Activated CD4-positive, alpha-beta T cell treated with anti-CD3 and anti-CD28 coated beads, Interleukin-2, Interleukin-4, amounts not matched to agents 100 ng/mL and 50 ng/mL, durations not matched to agents 16 hours and 8 hours (primary cell): ENCODE results near the gene KIR2DL4.
"Not testable (repeated sequence)": the region's sequence is repeated elsewhere in the genome, so short reads cannot be mapped to it uniquely, and the experiment has no call there.

Experiments used
- DNase-seq: peaks from one replicate; pipeline ENCODE4 v3.0.0-alpha.2; 2020; ENCODE audit warnings: low spot score

KIR2DL4 gene

DNA sequence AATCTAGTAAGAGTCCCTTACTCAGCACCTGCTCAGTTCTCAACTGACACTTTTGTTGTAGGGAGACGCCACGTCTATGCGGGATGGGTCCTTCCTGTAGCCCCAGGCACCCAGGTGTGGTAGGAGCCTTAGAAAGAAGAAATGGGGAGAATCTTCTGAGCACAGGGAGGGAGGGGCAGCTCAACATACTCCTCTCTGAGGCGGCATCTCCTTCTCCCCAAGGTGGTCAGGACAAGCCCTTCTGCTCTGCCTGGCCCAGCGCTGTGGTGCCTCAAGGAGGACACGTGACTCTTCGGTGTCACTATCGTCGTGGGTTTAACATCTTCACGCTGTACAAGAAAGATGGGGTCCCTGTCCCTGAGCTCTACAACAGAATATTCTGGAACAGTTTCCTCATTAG lies 1.2 kb downstream of the KIR2DL4 start:
- no peak for DNase-seq

GRCh38 chr19:54805665-54806515 lies 2.5 kb downstream of the KIR2DL4 start:
- no peak for DNase-seq

GRCh38 chr19:54806516-54806838 lies 3.1 kb downstream of the KIR2DL4 start:
- DNase-seq, result no peak

- DNase-seq, result not testable (repeated sequence)
These were observed 11.2 kb downstream of the KIR2DL4 start for GRCh38 chr19:54814571-54814970.

DNA sequence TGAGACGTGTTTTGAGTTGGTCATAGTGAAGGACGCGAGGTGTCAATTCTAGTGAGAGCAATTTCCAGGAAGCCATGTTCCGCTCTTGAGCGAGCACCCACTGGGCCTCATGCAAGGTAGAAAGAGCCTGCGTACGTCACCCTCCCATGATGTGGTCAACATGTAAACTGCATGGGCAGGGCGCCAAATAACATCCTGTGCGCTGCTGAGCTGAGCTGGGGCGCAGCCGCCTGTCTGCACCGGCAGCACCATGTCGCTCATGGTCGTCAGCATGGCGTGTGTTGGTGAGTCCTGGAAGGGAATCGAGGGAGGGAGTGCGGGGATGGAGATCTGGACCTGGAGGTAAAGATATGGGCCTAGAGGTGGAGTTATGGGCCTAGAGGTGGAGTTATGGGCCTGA lies 12.8 kb downstream of the KIR2DL4 start, which contains the start of gene KIR3DL1:
KIR3DL1 (plus strand) TSS at position 218 of the 400 bp plus-strand sequence.
- DNase-seq, result not testable (repeated sequence)

DNA sequence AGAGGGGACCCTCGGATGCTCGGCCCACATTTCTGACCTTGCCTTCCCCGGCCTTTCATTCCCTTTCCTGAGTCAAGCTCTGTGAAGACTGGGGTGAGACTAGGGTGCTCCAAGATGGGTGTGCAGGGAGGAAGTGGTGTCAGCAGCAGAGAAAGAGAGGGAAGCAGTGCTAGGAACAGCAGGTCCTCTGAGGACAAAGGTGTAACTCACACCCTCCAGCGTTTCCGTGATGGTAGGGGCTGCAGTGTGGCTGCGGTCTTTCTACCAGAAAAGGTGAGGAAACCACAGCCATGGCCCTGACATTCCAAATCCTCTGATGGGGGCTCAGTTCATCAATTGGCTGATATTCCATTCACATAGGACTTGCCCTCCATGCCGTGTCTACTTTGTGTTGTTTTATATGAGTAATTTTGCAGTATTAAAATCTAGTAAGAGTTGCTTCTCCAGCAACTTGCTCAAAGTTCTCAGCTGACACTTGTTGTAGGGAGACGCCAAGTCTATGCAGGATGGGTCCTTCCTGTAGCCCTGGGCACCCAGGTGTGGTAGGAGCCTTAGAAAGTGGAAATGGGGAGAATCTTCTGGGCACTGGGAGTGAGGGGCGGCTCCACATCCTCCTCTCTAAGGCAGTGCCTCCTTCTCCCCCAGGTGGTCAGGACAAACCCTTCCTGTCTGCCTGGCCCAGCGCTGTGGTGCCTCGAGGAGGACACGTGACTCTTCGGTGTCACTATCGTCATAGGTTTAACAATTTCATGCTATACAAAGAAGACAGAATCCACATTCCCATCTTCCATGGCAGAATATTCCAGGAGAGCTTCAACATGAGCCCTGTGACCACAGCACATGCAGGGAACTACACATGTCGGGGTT lies 14.5 kb downstream of the KIR2DL4 start:
- DNase-seq, result no peak

GRCh38 chr19:54824416-54824815 lies 21.0 kb downstream of the KIR2DL4 start:
- not testable (repeated sequence) for DNase-seq

GRCh38 chr19:54825326-54825725 lies 21.9 kb downstream of the KIR2DL4 start:
- DNase-seq, result not testable (repeated sequence)

GRCh38 chr19:54828064-54828463 lies 24.7 kb downstream of the KIR2DL4 start:
- not testable (repeated sequence) for DNase-seq

DNA sequence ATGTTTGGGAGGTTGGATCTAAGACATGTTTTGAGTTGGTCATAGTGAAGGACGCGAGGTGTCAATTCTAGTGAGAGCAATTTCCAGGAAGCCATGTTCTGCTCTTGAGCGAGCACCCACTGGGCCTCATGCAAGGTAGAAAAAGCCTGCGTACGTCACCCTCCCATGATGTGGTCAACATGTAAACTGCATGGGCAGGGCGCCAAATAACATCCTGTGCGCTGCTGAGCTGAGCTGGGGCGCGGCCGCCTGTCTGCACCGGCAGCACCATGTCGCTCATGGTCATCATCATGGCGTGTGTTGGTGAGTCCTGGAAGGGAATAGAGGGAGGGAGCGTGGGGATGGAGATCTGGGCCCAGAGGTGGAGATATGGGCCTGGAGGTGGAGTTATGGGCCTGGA lies 29.1 kb downstream of the KIR2DL4 start, which contains the start of gene KIR2DS4:
KIR2DS4 (plus strand) TSS at position 181 of the 400 bp plus-strand sequence.
- DNase-seq, result not testable (repeated sequence)

DNA sequence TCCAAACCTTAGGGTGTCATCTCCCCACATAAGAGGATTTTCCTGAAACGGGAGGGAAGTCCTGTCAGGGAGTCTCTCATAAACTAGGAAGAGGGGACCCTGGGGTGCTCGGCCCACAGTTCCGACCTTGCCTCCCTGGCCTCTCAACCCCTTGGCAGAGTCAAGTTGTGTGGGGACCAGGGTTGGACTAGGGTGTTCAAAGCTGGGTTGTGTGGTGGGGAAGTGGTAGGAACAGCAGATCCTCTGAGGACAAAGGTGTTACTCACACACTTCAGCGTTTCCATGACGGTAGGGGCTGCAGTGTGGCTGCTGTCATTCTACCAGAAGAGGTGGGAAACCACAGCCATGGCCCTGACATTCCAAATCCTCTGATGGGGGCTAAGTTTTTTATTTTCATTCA lies 31.7 kb downstream of the KIR2DL4 start:
- not testable (repeated sequence) for DNase-seq

DNA sequence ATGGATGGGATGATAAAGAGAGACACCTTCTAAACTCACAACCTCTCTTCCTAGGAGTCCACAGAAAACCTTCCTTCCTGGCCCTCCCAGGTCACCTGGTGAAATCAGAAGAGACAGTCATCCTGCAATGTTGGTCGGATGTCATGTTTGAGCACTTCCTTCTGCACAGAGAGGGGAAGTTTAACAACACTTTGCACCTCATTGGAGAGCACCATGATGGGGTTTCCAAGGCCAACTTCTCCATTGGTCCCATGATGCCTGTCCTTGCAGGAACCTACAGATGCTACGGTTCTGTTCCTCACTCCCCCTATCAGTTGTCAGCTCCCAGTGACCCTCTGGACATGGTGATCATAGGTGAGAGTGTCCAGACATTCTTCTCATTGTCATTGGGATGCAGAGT lies 34.1 kb downstream of the KIR2DL4 start:
- DNase-seq, result not testable (repeated sequence)

GRCh38 chr19:54843171-54843570 lies 39.8 kb downstream of the KIR2DL4 start:
- not testable (repeated sequence) for DNase-seq

DNA sequence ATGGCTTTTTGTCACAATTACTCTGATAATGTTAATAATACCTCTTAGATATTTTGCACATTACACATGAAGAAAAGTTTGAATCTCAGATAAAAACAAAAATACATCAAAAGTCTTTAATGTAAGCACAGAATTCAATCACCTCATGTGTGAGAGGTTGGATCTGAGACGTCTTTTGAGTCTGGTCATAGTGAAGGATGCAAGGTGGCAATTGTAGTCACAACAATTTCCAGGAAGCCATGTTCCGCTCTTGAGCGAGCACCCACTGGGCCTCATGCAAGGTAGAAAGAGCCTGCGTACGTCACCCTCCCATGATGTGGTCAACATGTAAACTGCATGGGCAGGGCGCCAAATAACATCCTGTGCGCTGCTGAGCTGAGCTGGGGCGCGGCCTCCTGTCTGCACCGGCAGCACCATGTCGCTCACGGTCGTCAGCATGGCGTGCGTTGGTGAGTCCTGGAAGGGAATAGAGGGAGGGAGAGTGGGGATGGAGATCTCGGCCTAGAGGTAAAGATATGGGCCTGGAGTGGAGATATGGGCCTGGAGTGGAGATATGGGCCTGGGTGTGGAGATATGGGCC lies 46.7 kb downstream of the KIR2DL4 start, which contains the start of gene KIR3DL2:
KIR3DL2 (plus strand) TSS at position 383 of the 580 bp plus-strand sequence; CDS start at position 416, 33 bp downstream.
- DNase-seq, result not testable (repeated sequence)

DNA sequence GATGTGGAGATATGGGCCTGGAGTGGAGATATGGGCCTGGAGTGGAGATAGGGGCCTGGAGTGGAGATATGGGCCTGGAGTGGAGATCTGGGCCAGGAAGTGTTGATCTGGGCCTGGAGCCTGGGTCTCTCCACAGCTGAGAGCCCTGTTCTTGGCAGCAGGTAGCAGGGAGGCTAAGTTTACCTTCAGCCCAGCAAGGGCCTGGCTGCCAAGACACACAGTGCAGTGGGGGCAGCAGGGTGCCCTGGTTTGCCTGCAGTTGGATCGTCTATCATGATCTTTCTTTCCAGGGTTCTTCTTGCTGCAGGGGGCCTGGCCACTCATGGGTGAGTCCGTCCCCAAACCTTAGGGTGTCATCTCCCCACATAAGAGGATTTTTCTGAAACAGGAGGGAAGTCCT lies 47.5 kb downstream of the KIR2DL4 start:
- DNase-seq, result no peak

GRCh38 chr19:54851353-54851752 lies 47.9 kb downstream of the KIR2DL4 start:
- no peak for DNase-seq

GRCh38 chr19:54855241-54855640 lies 51.8 kb downstream of the KIR2DL4 start:
- DNase-seq, result not testable (repeated sequence)

- not testable (repeated sequence) for DNase-seq
These were observed 55.1 kb downstream of the KIR2DL4 start for GRCh38 chr19:54858476-54858875.

DNA sequence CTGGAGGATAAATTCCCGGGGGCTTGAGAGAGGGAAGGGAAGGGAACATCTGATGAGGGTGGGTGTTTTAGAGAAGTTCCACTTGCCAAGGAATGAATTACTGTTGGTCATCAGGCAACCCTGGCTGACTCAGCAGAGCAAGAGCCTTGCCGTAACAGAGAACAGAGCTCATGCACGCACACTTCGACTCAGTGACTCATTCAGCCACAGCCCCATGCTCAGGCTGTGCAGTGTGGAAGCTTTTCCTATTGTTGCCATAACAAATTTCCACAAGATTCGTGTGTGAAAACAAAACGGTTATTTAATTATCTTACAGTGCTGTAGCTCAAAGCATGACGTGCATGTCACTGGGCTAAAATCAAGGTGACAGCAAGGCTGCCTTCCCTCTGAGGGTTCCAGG lies 56.0 kb downstream of the KIR2DL4 start:
- DNase-seq, result not testable (repeated sequence)

- not testable (repeated sequence) for DNase-seq
These were observed 60.0 kb downstream of the KIR2DL4 start for GRCh38 chr19:54863459-54863858.
